Endothelial cell (in vitro differentiated cells): ENCODE measurements around the gene DRC7. TPM values are rescaled to one million over a fixed set of nuclear protein-coding genes. Genes with fewer than 3 reads are reported as not detected.

Source experiments
- DNase-seq: peaks from one replicate; pipeline ENCODE4 v3.0.0; 2021; ENCODE audit warnings: low spot score
- H3K27ac Mint-ChIP-seq: one replicate; pipeline ENCODE4 v1.8.0; 2021; ENCODE audit warnings: mixed read lengths, inconsistent platforms; ENCODE audit not compliant: unreplicated experiment
- H3K27me3 Mint-ChIP-seq: one replicate; pipeline ENCODE4 v1.8.0; 2021; ENCODE audit warnings: mild to moderate bottlenecking, moderate library complexity, mixed read lengths, inconsistent platforms; ENCODE audit not compliant: unreplicated experiment
- H3K36me3 Mint-ChIP-seq: one replicate; pipeline ENCODE4 v1.8.0; 2021; ENCODE audit warnings: mild to moderate bottlenecking, low read depth, mixed read lengths, inconsistent platforms; ENCODE audit not compliant: unreplicated experiment
- H3K4me1 Mint-ChIP-seq: one replicate; pipeline ENCODE4 v1.8.0; 2021; ENCODE audit warnings: mild to moderate bottlenecking, mixed read lengths, inconsistent platforms; ENCODE audit not compliant: unreplicated experiment
- H3K4me3 Mint-ChIP-seq: one replicate; pipeline ENCODE4 v1.8.0; 2021; ENCODE audit warnings: mild to moderate bottlenecking, mixed read lengths, inconsistent platforms; ENCODE audit not compliant: unreplicated experiment
- H3K9me3 Mint-ChIP-seq: one replicate; pipeline ENCODE4 v1.8.0; 2021; ENCODE audit warnings: mixed read lengths, inconsistent platforms; ENCODE audit not compliant: unreplicated experiment
- total RNA-seq: library from RNA; stranded (reverse); fragmentation: NEBNext Ultra II Directional; extraction: Animal tissue kit (Norgen Biotek cat#: 25700); gene quantifications from one replicate; pipeline ENCODE4 v1.2.1, GENCODE V29; 2021; ENCODE audit not compliant: unreplicated experiment
- TF ChIP-seq, protein P1 (sequence below): fragments of 200-600 bp; sonication (generic); IDR thresholded peaks from one replicate; pipeline ENCODE4 v1.5.0; 2021; ENCODE audit warnings: antibody characterized with exemption; ENCODE audit not compliant: unreplicated experiment

Gene DRC7
- total RNA-seq, 1 donor from 2014 or later, result 1.8 TPM

- Mint-ChIP-seq H3K9me3 (no peaks in the 10 kb centered on the region), H3K4me1 (no peaks in the 10 kb centered on the region), H3K36me3 (no peaks in the 10 kb centered on the region), H3K27me3 (peaks cover 6% of the 10 kb centered on the region), H3K4me3 (no peak overlapping the region), H3K27ac (no peak overlapping the region)
- peak; percentile 56 for DNase-seq
- TF ChIP-seq, protein P1, sequence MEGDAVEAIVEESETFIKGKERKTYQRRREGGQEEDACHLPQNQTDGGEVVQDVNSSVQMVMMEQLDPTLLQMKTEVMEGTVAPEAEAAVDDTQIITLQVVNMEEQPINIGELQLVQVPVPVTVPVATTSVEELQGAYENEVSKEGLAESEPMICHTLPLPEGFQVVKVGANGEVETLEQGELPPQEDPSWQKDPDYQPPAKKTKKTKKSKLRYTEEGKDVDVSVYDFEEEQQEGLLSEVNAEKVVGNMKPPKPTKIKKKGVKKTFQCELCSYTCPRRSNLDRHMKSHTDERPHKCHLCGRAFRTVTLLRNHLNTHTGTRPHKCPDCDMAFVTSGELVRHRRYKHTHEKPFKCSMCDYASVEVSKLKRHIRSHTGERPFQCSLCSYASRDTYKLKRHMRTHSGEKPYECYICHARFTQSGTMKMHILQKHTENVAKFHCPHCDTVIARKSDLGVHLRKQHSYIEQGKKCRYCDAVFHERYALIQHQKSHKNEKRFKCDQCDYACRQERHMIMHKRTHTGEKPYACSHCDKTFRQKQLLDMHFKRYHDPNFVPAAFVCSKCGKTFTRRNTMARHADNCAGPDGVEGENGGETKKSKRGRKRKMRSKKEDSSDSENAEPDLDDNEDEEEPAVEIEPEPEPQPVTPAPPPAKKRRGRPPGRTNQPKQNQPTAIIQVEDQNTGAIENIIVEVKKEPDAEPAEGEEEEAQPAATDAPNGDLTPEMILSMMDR, result peak; percentile 58
These were observed 28.6 kb downstream of the DRC7 start for GRCh38 chr16:57723170-57723569.

DNA sequence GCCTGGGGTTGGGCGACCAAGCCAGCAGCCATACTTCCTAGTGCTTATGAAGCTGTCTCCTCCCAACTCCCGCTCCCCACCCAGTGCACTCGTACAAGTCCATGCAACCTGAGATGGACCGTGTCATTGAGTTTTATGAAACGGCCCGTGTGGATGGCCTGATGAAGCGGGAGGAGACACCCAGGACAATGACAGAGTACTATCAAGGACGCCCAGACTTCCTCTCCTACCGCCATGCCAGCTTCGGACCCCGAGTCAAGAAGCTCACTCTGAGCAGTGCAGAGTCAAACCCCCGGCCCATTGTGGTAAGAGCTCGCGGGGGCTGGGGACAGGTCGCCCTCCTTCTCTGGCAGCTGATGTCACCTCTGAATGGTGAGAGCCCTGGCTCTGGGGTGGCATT lies 29.9 kb downstream of the DRC7 start:
- Mint-ChIP-seq H3K27ac (no peak overlapping the region), H3K4me1 (no peaks in the 10 kb centered on the region), H3K36me3 (no peaks in the 10 kb centered on the region), H3K4me3 (no peak overlapping the region), H3K27me3 (peaks cover 4% of the 10 kb centered on the region), H3K9me3 (no peaks in the 10 kb centered on the region)
- no peak for DNase-seq
- TF ChIP-seq, protein P1, result no peak

GRCh38 chr16:57725151-57725550 lies 30.5 kb downstream of the DRC7 start:
- Mint-ChIP-seq H3K9me3 (no peaks in the 10 kb centered on the region), H3K27ac (no peak overlapping the region), H3K27me3 (peaks cover 1% of the 10 kb centered on the region), H3K36me3 (no peaks in the 10 kb centered on the region), H3K4me3 (no peak overlapping the region), H3K4me1 (no peaks in the 10 kb centered on the region)
- TF ChIP-seq, protein P1, result no peak
- DNase-seq, result no peak

DNA sequence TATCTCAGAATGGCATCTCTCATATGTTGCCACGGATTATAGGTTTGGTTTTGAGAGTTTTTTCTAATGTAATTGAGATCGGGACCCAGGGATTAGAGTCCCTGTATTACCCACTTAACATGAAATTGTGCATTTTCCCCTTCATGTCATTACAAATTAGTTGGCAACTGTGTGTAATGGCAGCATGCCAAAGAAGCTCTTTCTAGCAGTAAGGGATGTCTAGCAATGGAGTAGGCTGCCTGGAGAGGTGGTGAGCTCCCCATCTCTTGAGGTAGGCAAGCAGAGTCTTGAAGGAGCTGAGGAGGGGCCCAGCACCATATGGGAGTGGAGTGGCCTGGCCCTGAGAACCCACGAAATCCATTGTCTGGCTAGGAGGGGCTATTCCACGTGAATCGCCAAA lies 30.9 kb downstream of the DRC7 start:
- peaks cover 1% of the 10 kb centered on the region for H3K27me3 Mint-ChIP-seq
- no peak overlapping the region for H3K4me3 Mint-ChIP-seq
- no peaks in the 10 kb centered on the region for H3K36me3 Mint-ChIP-seq
- no peaks in the 10 kb centered on the region for H3K9me3 Mint-ChIP-seq
- DNase-seq, result no peak
- no peaks in the 10 kb centered on the region for H3K4me1 Mint-ChIP-seq
- H3K27ac Mint-ChIP-seq, result no peak overlapping the region
- TF ChIP-seq, protein P1, result no peak

DNA sequence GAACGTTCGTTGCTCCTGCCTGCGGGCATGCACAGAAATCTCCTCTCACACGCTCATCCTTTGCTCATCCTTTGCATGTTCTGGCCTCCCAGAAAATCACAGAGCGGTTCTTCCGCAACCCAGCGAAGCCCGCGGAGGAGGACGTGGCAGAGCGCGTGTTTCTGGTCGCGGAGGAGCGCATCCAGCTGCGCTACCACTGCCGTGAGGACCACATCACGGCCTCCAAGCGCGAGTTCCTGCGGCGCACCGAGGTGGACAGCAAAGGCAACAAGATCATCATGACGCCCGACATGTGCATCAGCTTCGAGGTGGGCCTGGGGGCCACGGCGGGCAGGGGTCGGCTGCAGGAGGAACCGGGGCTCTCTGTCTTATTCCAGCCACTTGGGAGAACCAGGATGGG lies 31.4 kb downstream of the DRC7 start:
- no peak overlapping the region for H3K4me3 Mint-ChIP-seq
- H3K27ac Mint-ChIP-seq, result no peak overlapping the region
- no peaks in the 10 kb centered on the region for H3K36me3 Mint-ChIP-seq
- peaks cover 1% of the 10 kb centered on the region for H3K27me3 Mint-ChIP-seq
- no peaks in the 10 kb centered on the region for H3K9me3 Mint-ChIP-seq
- TF ChIP-seq, protein P1, result no peak
- no peaks in the 10 kb centered on the region for H3K4me1 Mint-ChIP-seq
- DNase-seq, result no peak
